Upper lobe of right lung (tissue), 1 donor: ENCODE data around the gene CCDC88B. TPM values are rescaled to one million over a fixed set of nuclear protein-coding genes. Genes with fewer than 3 reads are reported as not detected.
A peak's percentile ranks its signal among the peaks of the same experiment; 100 is the strongest.

ENCODE experiments used
- ATAC-seq: fragments of 200-7000 bp; cut with Tn5 transposase; one replicate; pipeline ENCODE4 v1.9.1; 2020; ENCODE audit warnings: mild to moderate bottlenecking, moderate library complexity
- DNase-seq: peaks from one replicate; pipeline ENCODE4 v3.0.0-alpha.2; 2020
- H3K27ac ChIP-seq: fragments of 200-600 bp; one replicate; pipeline ENCODE4 v1.8.0; 2022
- H3K27me3 ChIP-seq: fragments of 200-600 bp; one replicate; pipeline ENCODE4 v1.8.0; 2022; ENCODE audit warnings: mild to moderate bottlenecking
- H3K36me3 ChIP-seq: fragments of 200-600 bp; one replicate; pipeline ENCODE4 v1.8.0; 2022
- H3K4me1 ChIP-seq: fragments of 200-600 bp; one replicate; pipeline ENCODE4 v1.8.0; 2022
- H3K4me3 ChIP-seq: fragments of 200-600 bp; one replicate; pipeline ENCODE4 v1.8.0; 2022; ENCODE audit warnings: mild to moderate bottlenecking
- H3K9me3 ChIP-seq: fragments of 200-600 bp; one replicate; pipeline ENCODE4 v1.8.0; 2022
- intact Hi-C: fragments of 100-400 bp; cut with DNase I; formaldehyde crosslinking; loops from one replicate; pipeline ENCODE4 v1.11.0; 2022
- total RNA-seq: library from RNA; stranded (reverse); fragmentation: NEBNext Ultra II Directional; extraction: Animal tissue kit (Norgen Biotek cat#: 25700); gene quantifications from one replicate; pipeline ENCODE4 v1.2.1, GENCODE V29; 2021
- TF ChIP-seq, protein P1 (sequence below): fragments of 200-600 bp; IDR thresholded peaks from one replicate; pipeline ENCODE4 v1.8.0; 2022; ENCODE audit warnings: antibody characterized with exemption
- donor health status: DM: no; HTN: yes; CAD: no; lungs with severe emphysema.

Gene CCDC88B
- total RNA-seq, 1 donor from 2014 or later, result 20.7 TPM

DNA sequence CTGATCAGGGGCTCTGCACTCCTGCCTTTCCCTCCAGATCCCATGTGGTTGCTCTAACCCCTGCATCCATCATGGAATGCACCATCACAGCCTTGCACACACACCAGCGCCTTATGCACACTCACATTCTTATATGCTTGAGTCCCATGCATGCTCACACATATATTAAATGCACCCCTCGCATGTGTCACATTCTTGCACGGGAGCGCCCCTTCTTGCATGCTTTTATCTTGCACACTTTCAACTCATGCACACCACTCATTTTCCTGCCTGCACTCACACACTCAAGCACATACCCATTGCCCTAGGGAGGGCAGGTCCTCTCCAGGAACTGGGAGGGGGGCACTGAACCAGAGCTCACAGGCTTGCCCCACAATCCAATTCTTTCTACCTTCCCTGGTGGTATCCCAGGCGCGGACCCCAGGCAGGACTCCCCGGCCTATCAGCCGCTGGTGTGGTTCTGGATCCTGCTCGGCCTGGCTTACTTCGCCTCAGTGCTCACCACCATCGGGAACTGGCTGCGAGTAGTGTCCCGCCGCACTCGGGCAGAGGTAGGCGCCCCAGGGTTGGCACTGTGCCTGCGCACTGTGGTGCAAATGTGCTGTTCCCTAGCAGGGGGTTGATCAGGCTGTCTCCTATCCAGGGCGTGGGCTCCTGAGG, 42.2 kb upstream of the CCDC88B start:
- Histone ChIP-seq H3K27me3 (peaks cover 65% of the 10 kb centered on the region), H3K9me3 (no peaks in the 10 kb centered on the region), H3K4me3 (no peak overlapping the region), H3K4me1 (peaks cover 19% of the 10 kb centered on the region), H3K36me3 (no peaks in the 10 kb centered on the region), H3K27ac (no peak overlapping the region)
- TF ChIP-seq, protein P1, sequence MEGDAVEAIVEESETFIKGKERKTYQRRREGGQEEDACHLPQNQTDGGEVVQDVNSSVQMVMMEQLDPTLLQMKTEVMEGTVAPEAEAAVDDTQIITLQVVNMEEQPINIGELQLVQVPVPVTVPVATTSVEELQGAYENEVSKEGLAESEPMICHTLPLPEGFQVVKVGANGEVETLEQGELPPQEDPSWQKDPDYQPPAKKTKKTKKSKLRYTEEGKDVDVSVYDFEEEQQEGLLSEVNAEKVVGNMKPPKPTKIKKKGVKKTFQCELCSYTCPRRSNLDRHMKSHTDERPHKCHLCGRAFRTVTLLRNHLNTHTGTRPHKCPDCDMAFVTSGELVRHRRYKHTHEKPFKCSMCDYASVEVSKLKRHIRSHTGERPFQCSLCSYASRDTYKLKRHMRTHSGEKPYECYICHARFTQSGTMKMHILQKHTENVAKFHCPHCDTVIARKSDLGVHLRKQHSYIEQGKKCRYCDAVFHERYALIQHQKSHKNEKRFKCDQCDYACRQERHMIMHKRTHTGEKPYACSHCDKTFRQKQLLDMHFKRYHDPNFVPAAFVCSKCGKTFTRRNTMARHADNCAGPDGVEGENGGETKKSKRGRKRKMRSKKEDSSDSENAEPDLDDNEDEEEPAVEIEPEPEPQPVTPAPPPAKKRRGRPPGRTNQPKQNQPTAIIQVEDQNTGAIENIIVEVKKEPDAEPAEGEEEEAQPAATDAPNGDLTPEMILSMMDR, result no peak
- DNase-seq (no peak), ATAC-seq (no peak)
- intact Hi-C loops, result no loop called here

- Histone ChIP-seq H3K27ac (peak overlapping the region; percentile 48), H3K27me3 (peaks cover 57% of the 10 kb centered on the region), H3K4me1 (peaks cover 24% of the 10 kb centered on the region), H3K36me3 (no peaks in the 10 kb centered on the region), H3K9me3 (no peaks in the 10 kb centered on the region), H3K4me3 (peak overlapping the region; percentile 55)
- ATAC-seq (peak; percentile 65), DNase-seq (peak; percentile 86)
- TF ChIP-seq, protein P1, result no peak
- intact Hi-C loops, result no loop called here
Observed at GRCh38 chr11:64298966-64299846, 40.8 kb upstream of the CCDC88B start.

GRCh38 chr11:64299847-64300648, 40.0 kb upstream of the CCDC88B start, which contains the start of gene CATSPERZ:
Gene CATSPERZ, plus strand, starts transcription at chr11:64300358. Its CDS starts 53 bp downstream, at chr11:64300411.
- no peaks in the 10 kb centered on the region for H3K36me3 ChIP-seq
- H3K27me3 ChIP-seq, result peaks cover 49% of the 10 kb centered on the region
- intact Hi-C loops, result loop anchor here (5.0 kb wide), 1 partner anchor 98 kb away; no protein-coding TSS in a partner anchor
- H3K9me3 ChIP-seq, result no peaks in the 10 kb centered on the region
- peaks cover 25% of the 10 kb centered on the region for H3K4me1 ChIP-seq
- TF ChIP-seq, protein P1, result no peak
- DNase-seq (no peak), ATAC-seq (no peak)
- peak within 1 kb of the TSS; percentile 48 for H3K27ac ChIP-seq
- peak within 1 kb of the TSS; percentile 55 for H3K4me3 ChIP-seq

- Histone ChIP-seq H3K27me3 (peaks cover 23% of the 10 kb centered on the region), H3K9me3 (no peaks in the 10 kb centered on the region), H3K27ac (peak overlapping the region; percentile 94), H3K36me3 (peaks cover 7% of the 10 kb centered on the region), H3K4me1 (peaks cover 37% of the 10 kb centered on the region), H3K4me3 (peak overlapping the region; percentile 70)
- intact Hi-C loops, result loop anchor here (5.0 kb wide), 1 partner anchor 101 kb away; no protein-coding TSS in a partner anchor
- no peak for ATAC-seq
- DNase-seq, result no peak
- TF ChIP-seq, protein P1, result no peak
Observed at GRCh38 chr11:64303109-64304031, 36.6 kb upstream of the CCDC88B start.
